ENCODE data around the gene LDB2. TPM values are rescaled to one million over a fixed set of nuclear protein-coding genes. Genes with fewer than 3 reads are reported as not detected.

The LDB2 gene
- total and polyA plus RNA-seq, 7 donors = 7.0 to 18.9 (median 10.1) TPM

GRCh38 chr4:16745009-16745635 is 153.3 kb downstream of the LDB2 start:
- DNase-seq = no peak
- Histone ChIP-seq H3K9me3 (no peaks in the 10 kb centered on the region), H3K4me3 (no peak overlapping the region), H3K4me1 (no peaks in the 10 kb centered on the region), H3K27ac (no peak overlapping the region), H3K36me3 (ENCODE audit: insufficient read depth in 1 of 2, low read depth in 1 of 2) (no peaks in the 10 kb centered on the region), H3K27me3 (ENCODE audit: insufficient read depth in 3 of 3, low read length in 2 of 3) (no peaks in the 10 kb centered on the region)
- ATAC-seq = peak in 2 of 4 donors; percentile 17 to 46
- TF ChIP-seq CTCF (IDR thresholded peaks at IDR 0.05) = no peak
- intact Hi-C loops (cut with DNase I) = no loop called here
- WGBS, 3 donors = 72 to 78% (median 73%) methylated on average over 7 of the region's 7 CpGs

GRCh38 chr4:16741287-16741686 is 157.2 kb downstream of the LDB2 start:
- Histone ChIP-seq H3K27me3 (ENCODE audit: insufficient read depth in 3 of 3, low read length in 2 of 3) (no peaks in the 10 kb centered on the region), H3K4me1 (no peaks in the 10 kb centered on the region), H3K36me3 (ENCODE audit: insufficient read depth in 1 of 2, low read depth in 1 of 2) (no peaks in the 10 kb centered on the region), H3K27ac (no peak overlapping the region), H3K4me3 (no peak overlapping the region), H3K9me3 (no peaks in the 10 kb centered on the region)
- DNase-seq = no peak
- intact Hi-C loops (cut with DNase I) = no loop called here
- WGBS, 3 donors = 83 to 92% (median 87%) methylated on average over 3 of the region's 3 CpGs
- TF ChIP-seq CTCF (IDR thresholded peaks at IDR 0.05) = no peak
- no peak for ATAC-seq

GRCh38 chr4:16739997-16740624 is 158.3 kb downstream of the LDB2 start:
- Histone ChIP-seq H3K4me1 (no peaks in the 10 kb centered on the region), H3K27me3 (ENCODE audit: insufficient read depth in 3 of 3, low read length in 2 of 3) (no peaks in the 10 kb centered on the region), H3K36me3 (ENCODE audit: insufficient read depth in 1 of 2, low read depth in 1 of 2) (no peaks in the 10 kb centered on the region), H3K9me3 (no peaks in the 10 kb centered on the region), H3K27ac (no peak overlapping the region), H3K4me3 (no peak overlapping the region)
- ATAC-seq = no peak
- intact Hi-C loops (cut with DNase I) = no loop called here
- no peak for DNase-seq
- no peak for TF ChIP-seq CTCF (IDR thresholded peaks at IDR 0.05)
- WGBS, 3 donors = 83 to 88% (median 85%) methylated on average over 8 of the region's 8 CpGs

- Histone ChIP-seq H3K36me3 (ENCODE audit: insufficient read depth in 1 of 2, low read depth in 1 of 2) (no peaks in the 10 kb centered on the region), H3K27ac (no peak overlapping the region), H3K4me3 (no peak overlapping the region), H3K9me3 (no peaks in the 10 kb centered on the region), H3K4me1 (no peaks in the 10 kb centered on the region), H3K27me3 (ENCODE audit: insufficient read depth in 3 of 3, low read length in 2 of 3) (no peaks in the 10 kb centered on the region)
- TF ChIP-seq CTCF (IDR thresholded peaks at IDR 0.05) = no peak
- ATAC-seq = no peak
- no peak for DNase-seq
- WGBS, 3 donors = 90 to 97% (median 91%) methylated on average over 1 of the region's 1 CpG
- intact Hi-C loops (cut with DNase I) = no loop called here
Observed at GRCh38 chr4:16738558-16738957, 159.9 kb downstream of the LDB2 start.

Measured in psoas muscle (tissue), 8 donors.